Activated CD4-positive, alpha-beta T cell treated with anti-CD3 and anti-CD28 coated beads, Interleukin-2, amount 10 ng/mL, durations not matched to agents 7 days and 5 days (primary cell): ENCODE data around the gene EXOC2. TPM values are rescaled to one million over a fixed set of nuclear protein-coding genes. Genes with fewer than 3 reads are reported as not detected.

Experiments
- CTCF ChIA-PET: fragments of 350-600 bp; sonication (Branson Sonifier 250); formaldehyde crosslinking; loops from one replicate; lab custom pipeline; 2021; ENCODE audit warnings: antibody characterized with exemption; lab: Charles Lee
- POLR2A ChIA-PET: fragments of 350-600 bp; sonication (Branson Sonifier 250); formaldehyde crosslinking; loops from one replicate; lab custom pipeline; 2021; ENCODE audit warnings: antibody characterized with exemption; lab: Charles Lee
- DNase-seq: peaks from one replicate; pipeline ENCODE4 v3.0.0-alpha.2; 2020
- H3K27ac Mint-ChIP-seq: one replicate; pipeline ENCODE4 v1.8.0; 2021; ENCODE audit warnings: mild to moderate bottlenecking, moderate library complexity, mixed read lengths
- H3K27me3 Mint-ChIP-seq: one replicate; pipeline ENCODE4 v1.8.0; 2021; ENCODE audit warnings: mixed read lengths
- H3K36me3 Mint-ChIP-seq: one replicate; pipeline ENCODE4 v1.8.0; 2021; ENCODE audit warnings: low read depth, mixed read lengths
- H3K4me1 Mint-ChIP-seq: one replicate; pipeline ENCODE4 v1.8.0; 2021; ENCODE audit warnings: mixed read lengths
- H3K4me3 Mint-ChIP-seq: one replicate; pipeline ENCODE4 v1.8.0; 2021; ENCODE audit warnings: mild to moderate bottlenecking, moderate library complexity, mixed read lengths
- H3K9me3 Mint-ChIP-seq: one replicate; pipeline ENCODE4 v1.8.0; 2021; ENCODE audit warnings: mixed read lengths
- total RNA-seq, 2 experiments: library from RNA; stranded (reverse); gene quantifications; one replicate each; pipeline ENCODE4 v1.2.3, GENCODE V29; 2021

The EXOC2 gene
- total RNA-seq, 2 experiments from 2014 or later, result 42.7 to 43.6 TPM

DNA sequence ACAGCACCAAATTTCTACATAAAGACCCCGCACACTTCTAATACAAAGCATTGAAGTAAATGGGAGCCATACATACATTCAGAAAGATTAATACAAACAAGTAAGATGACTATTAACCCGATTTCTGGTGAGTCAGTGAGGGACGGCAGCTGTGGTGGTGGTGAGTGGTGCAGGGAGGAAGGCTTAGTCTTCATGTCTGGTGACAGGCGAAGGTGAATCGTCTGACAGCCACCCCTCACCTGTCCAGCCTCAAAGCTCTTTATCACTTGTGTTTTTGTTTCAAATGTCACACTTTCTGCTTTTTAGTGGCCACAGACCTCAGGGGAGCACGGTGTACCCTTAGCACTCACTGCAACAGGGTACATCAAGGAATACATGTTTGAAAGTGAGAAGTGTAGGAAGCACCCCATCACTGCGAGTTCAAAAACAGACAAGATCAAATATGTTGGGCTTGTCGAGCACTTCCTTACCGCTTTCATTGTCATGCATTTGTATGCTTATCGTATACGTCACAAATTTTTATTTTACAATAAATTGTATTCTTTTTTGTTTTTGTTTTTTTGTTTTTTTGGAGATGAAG is 237.8 kb downstream of the EXOC2 start:
- CTCF ChIA-PET, result no interaction called here
- Mint-ChIP-seq H3K27ac (no peak overlapping the region), H3K36me3 (peaks cover 19% of the 10 kb centered on the region), H3K4me3 (no peak overlapping the region), H3K4me1 (peaks cover 23% of the 10 kb centered on the region), H3K9me3 (peaks cover 23% of the 10 kb centered on the region), H3K27me3 (peaks cover 2% of the 10 kb centered on the region)
- DNase-seq, result no peak
- POLR2A ChIA-PET, result no interaction called here

DNA sequence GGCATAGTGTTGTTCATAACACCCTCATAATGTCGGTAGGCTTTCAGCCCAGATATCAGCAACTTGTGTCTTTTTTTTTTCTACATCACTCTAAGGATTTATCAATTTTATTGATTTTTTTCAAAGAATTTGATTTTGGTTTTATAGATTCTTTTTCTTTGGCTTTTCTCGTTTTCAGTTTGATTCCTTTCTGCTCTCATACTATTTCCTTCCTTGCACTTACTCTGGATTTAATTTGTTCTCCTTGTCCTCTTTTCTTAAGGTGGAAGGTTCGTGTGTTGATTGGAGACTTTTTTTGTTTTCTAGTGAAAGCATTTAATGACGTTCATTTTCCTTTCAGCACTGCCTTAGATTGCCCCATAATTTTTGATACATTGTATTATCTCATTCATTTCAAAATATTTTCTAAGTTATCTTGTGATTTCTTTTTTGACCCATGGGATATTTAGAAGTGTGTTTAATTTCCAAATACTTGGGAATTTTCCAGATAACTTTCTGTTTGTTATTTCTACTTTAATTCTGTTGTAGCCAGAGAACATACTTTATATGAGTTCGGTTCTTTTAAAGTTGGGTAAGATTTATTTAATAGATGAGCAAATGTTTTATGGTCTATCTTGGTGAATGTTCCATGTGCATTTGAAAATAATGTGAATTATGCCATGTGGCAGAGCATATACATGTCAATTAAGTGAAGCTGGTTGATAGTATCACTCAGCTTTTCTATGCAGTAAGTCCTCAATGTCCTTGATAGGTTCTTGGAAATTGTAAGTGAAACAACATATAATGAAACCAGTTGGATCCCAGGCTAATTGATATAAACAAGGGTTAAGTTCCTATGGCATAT is 238.6 kb downstream of the EXOC2 start:
- DNase-seq, result no peak
- ChIA-PET POLR2A (no interaction called here), CTCF (no interaction called here)
- peaks cover 24% of the 10 kb centered on the region for H3K4me1 Mint-ChIP-seq
- no peak overlapping the region for H3K4me3 Mint-ChIP-seq
- no peaks in the 10 kb centered on the region for H3K27me3 Mint-ChIP-seq
- peaks cover 17% of the 10 kb centered on the region for H3K36me3 Mint-ChIP-seq
- H3K27ac Mint-ChIP-seq, result no peak overlapping the region
- H3K9me3 Mint-ChIP-seq, result peaks cover 21% of the 10 kb centered on the region

DNA sequence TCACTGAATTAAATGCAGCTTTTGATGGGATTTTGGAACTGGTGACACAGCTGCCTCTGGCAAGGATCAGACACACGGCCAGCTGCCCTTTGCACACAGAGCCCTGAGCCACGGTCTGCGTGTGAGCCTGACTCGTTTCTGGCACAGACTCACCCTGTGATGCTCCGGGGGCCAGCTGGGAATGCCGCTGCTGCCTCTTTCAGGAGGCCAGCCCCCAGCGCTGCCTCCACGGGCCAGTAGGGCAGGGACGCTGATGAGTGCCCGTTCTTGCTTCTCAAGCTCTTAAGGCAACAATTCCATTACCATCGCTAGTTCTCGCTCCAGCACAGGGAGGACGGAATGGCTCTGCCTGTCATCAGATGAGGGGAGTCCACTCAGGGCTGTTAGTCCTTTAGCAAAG is 239.8 kb downstream of the EXOC2 start:
- peaks cover 14% of the 10 kb centered on the region for H3K36me3 Mint-ChIP-seq
- ChIA-PET CTCF (interaction anchor here (1.3 to 1.4 kb wide), 3 partner anchors 12 to 63 kb away, joined by 3 read pairs; no protein-coding TSS in a partner anchor), POLR2A (no interaction called here)
- H3K9me3 Mint-ChIP-seq, result peaks cover 17% of the 10 kb centered on the region
- no peak overlapping the region for H3K27ac Mint-ChIP-seq
- DNase-seq, result no peak
- no peak overlapping the region for H3K4me3 Mint-ChIP-seq
- peaks cover 33% of the 10 kb centered on the region for H3K4me1 Mint-ChIP-seq
- H3K27me3 Mint-ChIP-seq, result no peaks in the 10 kb centered on the region

DNA sequence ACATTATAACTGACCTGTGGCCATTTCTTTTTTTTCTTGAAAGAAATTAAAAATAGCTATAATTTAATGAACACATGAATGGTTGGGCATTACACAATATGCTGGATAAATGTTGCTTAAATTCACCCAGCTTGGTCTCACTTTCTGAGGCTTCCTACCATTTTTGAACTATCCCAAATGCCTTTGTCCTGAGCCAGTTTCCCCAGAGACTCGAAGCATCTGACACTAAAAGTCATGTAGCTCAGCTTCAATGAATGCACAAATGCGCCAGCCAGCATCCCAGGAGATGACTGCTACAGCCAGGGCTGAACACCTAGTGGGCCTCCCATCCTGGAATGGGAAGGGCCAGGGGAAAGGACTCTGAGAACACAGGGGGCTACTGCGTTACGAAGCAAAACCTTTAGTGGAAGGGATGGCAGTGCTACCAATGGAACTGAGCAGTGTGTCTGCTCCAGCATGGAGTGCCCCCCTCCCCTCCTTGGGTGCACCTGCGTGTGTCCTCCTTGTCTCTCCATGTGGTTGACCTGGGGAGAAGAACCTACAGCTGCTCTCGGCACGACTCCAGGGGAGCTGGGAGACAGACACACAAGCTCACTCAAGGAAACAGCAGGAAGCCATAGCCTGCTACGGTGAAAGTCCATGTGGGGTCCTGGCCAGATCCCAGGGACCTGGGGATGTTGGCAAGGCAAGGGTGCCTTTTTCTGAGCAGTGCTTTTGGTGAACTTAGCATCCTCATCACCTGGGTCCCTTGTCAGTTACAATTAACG is 240.5 kb downstream of the EXOC2 start:
- Mint-ChIP-seq H3K36me3 (peaks cover 13% of the 10 kb centered on the region), H3K9me3 (peaks cover 11% of the 10 kb centered on the region), H3K4me3 (no peak overlapping the region), H3K27ac (no peak overlapping the region), H3K27me3 (no peaks in the 10 kb centered on the region), H3K4me1 (peaks cover 40% of the 10 kb centered on the region)
- DNase-seq, result no peak
- POLR2A ChIA-PET, result no interaction called here
- CTCF ChIA-PET, result interaction anchor here (1.3 to 1.4 kb wide), 3 partner anchors 13 to 62 kb away, joined by 3 read pairs; no protein-coding TSS in a partner anchor

DNA sequence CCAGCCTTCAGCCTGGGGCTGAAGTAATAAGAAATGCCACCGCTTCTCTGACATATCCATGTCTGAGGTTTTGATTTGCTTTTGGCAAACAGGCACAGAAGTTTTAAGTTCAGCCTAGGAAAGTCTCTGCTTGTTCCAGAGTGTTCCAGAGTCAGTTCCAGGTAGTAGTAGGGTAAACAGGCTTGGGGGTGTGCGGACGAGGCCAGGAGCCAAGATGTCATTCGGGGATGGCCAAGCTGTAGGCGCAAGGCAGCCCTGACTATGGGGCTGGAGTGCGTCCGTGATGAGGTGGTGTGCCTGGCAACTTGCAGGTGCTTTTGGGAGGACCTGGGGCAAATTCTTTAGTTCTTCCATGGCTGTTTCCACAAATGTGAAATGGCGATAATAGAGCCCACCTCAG is 241.1 kb downstream of the EXOC2 start:
- H3K27me3 Mint-ChIP-seq, result no peaks in the 10 kb centered on the region
- peaks cover 5% of the 10 kb centered on the region for H3K9me3 Mint-ChIP-seq
- H3K4me3 Mint-ChIP-seq, result no peak overlapping the region
- H3K27ac Mint-ChIP-seq, result no peak overlapping the region
- peaks cover 6% of the 10 kb centered on the region for H3K36me3 Mint-ChIP-seq
- DNase-seq, result no peak
- H3K4me1 Mint-ChIP-seq, result peaks cover 41% of the 10 kb centered on the region
- CTCF ChIA-PET, result interaction anchor here (1.2 to 1.6 kb wide), 3 partner anchors 11 to 42 kb away, joined by 3 to 4 read pairs (median 3); no protein-coding TSS in a partner anchor
- POLR2A ChIA-PET, result no interaction called here

DNA sequence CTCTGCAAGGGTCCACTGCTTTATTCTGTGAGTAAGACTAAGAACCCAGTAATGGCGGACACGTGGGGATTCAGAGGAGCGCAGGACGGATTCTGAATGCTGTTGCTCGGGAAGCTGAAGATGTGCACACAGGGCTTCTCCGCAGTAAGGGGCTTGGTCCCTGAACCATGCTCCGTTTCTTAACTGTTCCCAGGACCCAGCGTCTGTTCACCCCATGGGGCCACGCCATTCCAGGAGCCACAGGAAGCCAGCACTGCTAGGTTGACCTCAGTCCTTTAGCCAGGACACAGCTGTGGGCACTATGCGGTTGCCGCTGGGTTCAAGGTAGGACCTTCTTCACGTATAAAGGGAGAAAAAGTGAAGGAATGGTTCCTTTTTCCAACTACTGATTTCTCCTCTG is 241.6 kb downstream of the EXOC2 start:
- peaks cover 3% of the 10 kb centered on the region for H3K9me3 Mint-ChIP-seq
- H3K27me3 Mint-ChIP-seq, result no peaks in the 10 kb centered on the region
- no peak for DNase-seq
- H3K27ac Mint-ChIP-seq, result no peak overlapping the region
- ChIA-PET POLR2A (no interaction called here), CTCF (interaction anchor here (0.9 to 1.6 kb wide), 5 partner anchors 9 to 42 kb away, joined by 3 to 4 read pairs (median 3); no protein-coding TSS in a partner anchor)
- H3K36me3 Mint-ChIP-seq, result peaks cover 4% of the 10 kb centered on the region
- no peak overlapping the region for H3K4me3 Mint-ChIP-seq
- H3K4me1 Mint-ChIP-seq, result peaks cover 46% of the 10 kb centered on the region

DNA sequence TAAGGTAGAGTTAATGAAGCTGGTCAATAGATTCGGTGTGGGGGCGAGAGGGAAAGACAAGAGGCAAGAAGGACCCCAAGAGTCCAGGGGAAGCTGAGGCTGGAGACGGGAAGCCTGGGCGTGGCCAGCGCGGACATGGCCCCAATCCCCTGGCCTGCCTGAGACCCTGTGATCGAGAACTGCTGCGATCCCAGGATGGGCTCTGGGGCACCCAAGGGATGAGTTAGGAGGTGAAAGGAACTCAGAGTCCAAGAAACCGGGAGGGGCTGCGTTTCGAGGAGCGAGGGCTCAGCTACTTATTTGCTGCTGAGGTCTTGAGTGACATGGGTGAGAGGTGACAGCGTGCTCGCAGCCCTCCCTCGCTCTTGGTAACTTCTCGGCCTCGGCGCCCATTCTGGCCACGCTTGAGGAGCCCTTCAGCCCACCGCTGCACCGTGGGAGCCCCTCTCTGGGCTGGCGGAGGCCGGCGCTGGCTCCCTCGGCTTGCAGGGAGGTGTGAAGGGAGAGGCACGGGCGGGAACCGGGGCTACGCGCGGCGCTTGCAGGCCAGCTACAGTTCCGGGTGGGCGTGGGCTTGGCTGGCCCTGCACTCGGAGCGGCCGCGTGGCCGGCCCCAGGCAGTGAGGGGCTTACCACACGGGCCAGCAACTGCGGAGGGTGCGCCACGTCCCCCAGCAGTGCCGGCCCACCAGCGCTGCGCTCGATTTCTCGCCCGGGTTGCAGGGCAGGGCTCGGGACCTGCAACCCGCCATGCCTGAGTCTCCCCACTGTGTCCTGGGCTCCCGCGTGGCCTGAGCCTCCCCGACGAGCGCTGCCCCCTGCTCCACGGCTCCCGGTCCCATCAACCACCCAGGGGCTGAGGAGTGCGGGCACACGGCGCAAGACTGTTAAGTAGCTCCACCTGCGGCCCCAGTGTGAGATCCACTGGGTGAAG is 243.2 kb downstream of the EXOC2 start:
- H3K36me3 Mint-ChIP-seq, result peaks cover 4% of the 10 kb centered on the region
- peaks cover 55% of the 10 kb centered on the region for H3K4me1 Mint-ChIP-seq
- POLR2A ChIA-PET, result no interaction called here
- no peak overlapping the region for H3K4me3 Mint-ChIP-seq
- DNase-seq, result no peak
- H3K27me3 Mint-ChIP-seq, result no peaks in the 10 kb centered on the region
- no peak overlapping the region for H3K27ac Mint-ChIP-seq
- CTCF ChIA-PET, result interaction anchor here (1.5 kb wide), 1 partner anchor 9 kb away, joined by 4 read pairs; no protein-coding TSS in a partner anchor
- H3K9me3 Mint-ChIP-seq, result peaks cover 3% of the 10 kb centered on the region

DNA sequence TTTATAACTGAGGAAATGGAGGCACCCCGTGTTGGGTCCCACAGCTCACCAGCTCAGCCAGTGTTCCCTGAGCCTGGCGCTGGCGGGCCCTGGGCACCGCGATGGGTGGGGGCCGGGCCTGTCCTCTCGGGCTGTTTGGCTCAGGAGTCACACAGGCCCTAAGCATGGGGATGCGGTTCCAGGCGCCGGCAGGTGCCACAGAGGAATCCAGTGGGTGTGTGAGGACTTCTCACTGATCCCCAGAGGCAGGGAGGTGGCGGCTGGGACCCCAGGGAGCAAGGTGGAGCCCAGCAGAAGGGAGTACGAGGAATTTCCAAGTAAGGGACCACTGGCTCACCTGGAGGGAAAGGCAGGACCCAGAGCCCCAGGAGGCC is 243.9 kb downstream of the EXOC2 start:
- Mint-ChIP-seq H3K9me3 (peaks cover 3% of the 10 kb centered on the region), H3K27me3 (no peaks in the 10 kb centered on the region), H3K27ac (no peak overlapping the region), H3K36me3 (peaks cover 4% of the 10 kb centered on the region), H3K4me1 (peaks cover 58% of the 10 kb centered on the region), H3K4me3 (no peak overlapping the region)
- CTCF ChIA-PET, result interaction anchor here (0.6 kb wide), 1 partner anchor 54 kb away, joined by 3 read pairs; no protein-coding TSS in a partner anchor
- POLR2A ChIA-PET, result no interaction called here
- DNase-seq, result no peak

DNA sequence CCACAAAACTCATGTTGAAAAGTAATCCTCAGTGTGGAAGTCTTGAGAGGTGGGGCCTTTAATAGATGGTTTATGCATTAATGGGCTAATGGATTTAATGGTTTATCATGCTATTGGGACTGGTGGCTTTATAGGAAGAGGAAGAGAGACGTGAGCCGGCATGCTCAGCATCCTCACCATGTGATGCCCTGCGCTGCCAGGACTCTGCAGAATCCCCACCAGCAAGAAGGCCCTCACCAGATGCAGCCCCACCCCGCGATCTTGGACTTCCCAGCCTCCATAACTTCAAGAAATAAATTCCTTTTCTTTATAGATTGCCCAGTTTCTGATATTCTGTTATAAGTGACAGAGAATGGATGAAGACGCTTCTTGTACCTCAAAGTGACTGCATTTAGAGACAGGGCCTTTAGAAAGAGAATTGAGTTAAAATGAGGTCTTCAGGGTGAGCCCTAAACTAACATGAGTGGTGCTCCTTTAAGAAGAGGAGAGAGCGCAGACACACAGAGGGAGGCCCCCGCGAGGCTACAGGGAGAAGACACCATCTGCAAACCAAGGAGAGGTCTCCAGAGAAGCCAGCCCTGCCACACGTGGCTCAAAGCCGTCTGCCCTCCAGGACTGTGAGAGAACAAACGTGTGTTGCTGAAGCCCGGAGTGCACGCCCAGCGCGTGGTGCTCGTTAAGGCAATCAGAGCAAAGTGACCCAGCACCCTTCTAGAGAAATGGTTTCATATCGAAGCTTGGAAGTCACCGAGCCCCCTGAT is 244.5 kb downstream of the EXOC2 start:
- no peak for DNase-seq
- H3K27me3 Mint-ChIP-seq, result no peaks in the 10 kb centered on the region
- peaks cover 4% of the 10 kb centered on the region for H3K36me3 Mint-ChIP-seq
- ChIA-PET POLR2A (no interaction called here), CTCF (interaction anchor here (0.6 kb wide), 1 partner anchor 54 kb away, joined by 3 read pairs; no protein-coding TSS in a partner anchor)
- peaks cover 64% of the 10 kb centered on the region for H3K4me1 Mint-ChIP-seq
- peaks cover 3% of the 10 kb centered on the region for H3K9me3 Mint-ChIP-seq
- peak overlapping the region; percentile 91 for H3K27ac Mint-ChIP-seq
- H3K4me3 Mint-ChIP-seq, result peak overlapping the region; percentile 26

DNA sequence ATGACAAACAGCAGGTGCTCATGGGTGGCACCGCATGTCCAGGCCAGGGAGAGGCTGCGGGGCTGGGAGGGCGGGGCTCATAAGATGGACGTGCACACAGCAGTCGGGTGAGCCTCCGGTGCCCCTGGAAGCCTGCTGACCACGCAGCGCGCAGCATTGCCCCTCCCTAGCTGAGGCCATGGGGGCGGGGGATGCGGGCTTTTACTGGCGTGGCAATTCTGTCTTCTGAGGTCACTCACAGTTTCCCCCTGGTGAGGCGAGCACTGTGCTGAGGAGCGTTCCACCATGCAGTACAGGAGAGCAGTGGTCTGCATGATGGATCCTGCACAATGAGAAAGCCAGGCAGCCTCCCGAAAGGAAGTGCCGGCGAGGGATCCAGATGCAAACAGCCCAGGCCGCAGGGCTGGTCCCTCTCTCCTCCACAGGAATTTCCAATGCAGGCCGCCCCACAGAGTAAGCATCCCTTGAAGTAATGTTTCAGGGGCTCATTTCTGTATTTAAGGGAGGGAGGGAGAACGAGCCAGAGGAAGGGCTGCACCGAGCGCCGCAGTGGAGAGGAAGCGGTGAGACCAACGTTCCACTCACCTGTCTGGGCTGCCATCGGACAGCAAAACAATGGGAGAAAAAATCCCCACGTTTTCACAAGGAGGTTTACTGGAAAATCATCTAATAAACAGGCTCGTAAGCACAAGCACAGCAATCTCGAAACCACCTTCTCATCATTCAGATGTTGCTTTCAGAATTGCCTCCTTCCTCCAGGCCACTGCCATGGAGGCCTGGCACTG is 245.4 kb downstream of the EXOC2 start:
- peaks cover 68% of the 10 kb centered on the region for H3K4me1 Mint-ChIP-seq
- H3K9me3 Mint-ChIP-seq, result peaks cover 3% of the 10 kb centered on the region
- peak overlapping the region; percentile 91 for H3K27ac Mint-ChIP-seq
- no peaks in the 10 kb centered on the region for H3K27me3 Mint-ChIP-seq
- peak overlapping the region; percentile 37 for H3K4me3 Mint-ChIP-seq
- peaks cover 4% of the 10 kb centered on the region for H3K36me3 Mint-ChIP-seq
- no peak for DNase-seq
- ChIA-PET POLR2A (interaction anchor here (0.6 to 0.9 kb wide), 4 partner anchors 16 to 64 kb away, joined by 3 read pairs; no protein-coding TSS in a partner anchor), CTCF (interaction anchor here (0.7 to 4.5 kb wide), 5 partner anchors 13 to 76 kb away, joined by 3 to 49 read pairs (median 3); partner anchors contain the start of gene IRF4)
